Inflammatory macrophage (primary cell): Measurements from ENCODE around the gene LAMA3.

Source experiments
- DNase-seq, 2 donors: peaks; one replicate each; pipeline ENCODE4 v3.0.0-alpha.2; 2020 to 2022

LAMA3 gene

GRCh38 chr18:23793985-23794867 is 105.0 kb downstream of the LAMA3 start:
- no peak for DNase-seq

- DNase-seq, result no peak
Observed at GRCh38 chr18:23798249-23798648, 109.0 kb downstream of the LAMA3 start.

GRCh38 chr18:23798824-23799223 is 109.6 kb downstream of the LAMA3 start:
- DNase-seq, result no peak

- DNase-seq, result no peak
Observed at GRCh38 chr18:23799540-23799939, 110.3 kb downstream of the LAMA3 start.

- DNase-seq, result no peak
Observed at GRCh38 chr18:23800902-23801301, 111.6 kb downstream of the LAMA3 start.

GRCh38 chr18:23802817-23803216 is 113.6 kb downstream of the LAMA3 start:
- no peak for DNase-seq

GRCh38 chr18:23803755-23804154 is 114.5 kb downstream of the LAMA3 start:
- DNase-seq, result no peak

GRCh38 chr18:23805898-23806297 is 116.6 kb downstream of the LAMA3 start:
- DNase-seq, result no peak

- no peak for DNase-seq
Observed at GRCh38 chr18:23809415-23809814, 120.2 kb downstream of the LAMA3 start.

- DNase-seq, result no peak
Observed at GRCh38 chr18:23810396-23810795, 121.1 kb downstream of the LAMA3 start.

GRCh38 chr18:23811176-23811575 is 121.9 kb downstream of the LAMA3 start:
- no peak for DNase-seq

GRCh38 chr18:23812546-23813440 is 123.5 kb downstream of the LAMA3 start:
- DNase-seq, result peak in 1 of 2 donors; percentile 53

- DNase-seq, result peak in 1 of 2 donors; percentile 43
Observed at GRCh38 chr18:23814991-23815614, 125.8 kb downstream of the LAMA3 start.

- no peak for DNase-seq
Observed at GRCh38 chr18:23816021-23816420, 126.8 kb downstream of the LAMA3 start.

- no peak for DNase-seq
Observed at GRCh38 chr18:23816740-23817139, 127.5 kb downstream of the LAMA3 start.

- no peak for DNase-seq
Observed at GRCh38 chr18:23819001-23819400, 129.7 kb downstream of the LAMA3 start.

GRCh38 chr18:23822590-23823385 is 133.5 kb downstream of the LAMA3 start:
- DNase-seq, result no peak

GRCh38 chr18:23824240-23824639 is 135.0 kb downstream of the LAMA3 start:
- no peak for DNase-seq

- DNase-seq, result no peak
Observed at GRCh38 chr18:23824669-23825068, 135.4 kb downstream of the LAMA3 start.

GRCh38 chr18:23825496-23825895 is 136.2 kb downstream of the LAMA3 start:
- no peak for DNase-seq

- peak; percentile 71 to 86 for DNase-seq
Observed at GRCh38 chr18:23825978-23826405, 136.7 kb downstream of the LAMA3 start.
